ENCODE data around the gene OBSL1. TPM values are rescaled to one million over a fixed set of nuclear protein-coding genes. Genes with fewer than 3 reads are reported as not detected.

The OBSL1 gene
- total and polyA plus RNA-seq, 4 donors = 14.2 to 35.3 (median 27.3) TPM

DNA sequence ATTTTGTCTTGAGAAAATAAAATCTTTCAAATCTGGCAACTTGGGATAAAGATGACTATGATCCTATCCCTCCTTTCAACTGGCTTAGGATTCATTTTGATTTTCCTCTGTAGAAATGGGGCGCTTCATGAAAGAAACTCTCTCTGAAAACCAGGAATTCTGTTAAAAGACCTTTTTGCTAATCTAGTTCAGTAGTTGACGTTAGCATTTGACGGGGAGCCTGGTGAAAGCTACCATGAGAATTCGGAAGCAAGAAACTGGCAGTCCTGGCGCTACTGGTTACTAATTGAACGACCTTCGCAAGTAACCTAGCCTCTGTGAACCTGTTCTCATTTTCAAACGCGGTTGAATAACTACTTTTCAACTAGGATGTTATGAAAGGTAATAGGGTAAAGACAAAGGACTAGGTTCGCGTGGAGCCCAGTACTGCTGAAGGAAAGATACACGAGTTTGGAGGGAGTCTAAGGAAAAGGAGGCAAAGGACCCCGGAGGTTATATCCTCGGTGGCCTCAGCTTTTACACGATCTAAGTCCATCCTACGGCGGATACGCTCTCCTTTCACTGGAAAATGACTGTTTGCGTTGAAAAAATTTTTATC lies 25.7 kb upstream of the OBSL1 start:
- peak overlapping the region; percentile 86 to 92 for H3K9ac ChIP-seq (ENCODE audit: low read depth in 1 of 2, low read length in 2 of 2)
- TF ChIP-seq RAD21 (IDR thresholded peaks at IDR 0.05) (peak in 1 of 2 donors; percentile 0), FOXA2 (IDR thresholded peaks at IDR 0.05) (no peak), CTCF (IDR thresholded peaks at IDR 0.05; ENCODE audit: low read depth, low read length, missing input control) (no peak)
- TF ChIP-seq, protein P1, sequence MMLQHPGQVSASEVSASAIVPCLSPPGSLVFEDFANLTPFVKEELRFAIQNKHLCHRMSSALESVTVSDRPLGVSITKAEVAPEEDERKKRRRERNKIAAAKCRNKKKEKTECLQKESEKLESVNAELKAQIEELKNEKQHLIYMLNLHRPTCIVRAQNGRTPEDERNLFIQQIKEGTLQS (IDR thresholded peaks at IDR 0.05) = peak; percentile 18
- DNase-seq (ENCODE audit: low spot score) = no peak
- no peaks in the 10 kb centered on the region for H3K9me3 ChIP-seq (ENCODE audit: control insufficient read depth in 4 of 4, low read length in 3 of 4)
- peaks cover 0 to 6% (median 2%) of the 10 kb centered on the region in 4 donors for H3K36me3 ChIP-seq (ENCODE audit: control insufficient read depth in 4 of 4, insufficient read depth in 3 of 4, low read depth in 1 of 4, low read length in 3 of 4)
- H3K27ac ChIP-seq (ENCODE audit: low read depth in 1 of 2, low read length in 2 of 2) = peak overlapping the region; percentile 75 to 88
- peak overlapping the region; percentile 66 to 94 (median 92) for H3K4me3 ChIP-seq (ENCODE audit: low read depth in 1 of 3, low read length in 3 of 3)
- WGBS = 8% methylated on average over 19 of the region's 19 CpGs
- no peaks in the 10 kb centered on the region for H3K27me3 ChIP-seq (ENCODE audit: control insufficient read depth in 4 of 4, insufficient read depth in 4 of 4, low read length in 3 of 4)
- peaks cover 0 to 9% (median 7%) of the 10 kb centered on the region in 4 donors for H3K4me1 ChIP-seq (ENCODE audit: control insufficient read depth in 4 of 4, insufficient read depth in 4 of 4, low read length in 3 of 4)

GRCh38 chr2:219595256-219595655 lies 23.9 kb upstream of the OBSL1 start:
- Histone ChIP-seq H3K27ac (ENCODE audit: low read depth in 1 of 2, low read length in 2 of 2) (no peak overlapping the region), H3K36me3 (ENCODE audit: control insufficient read depth in 4 of 4, insufficient read depth in 3 of 4, low read depth in 1 of 4, low read length in 3 of 4) (no peaks in the 10 kb centered on the region), H3K9ac (ENCODE audit: low read depth in 1 of 2, low read length in 2 of 2) (no peak overlapping the region), H3K27me3 (ENCODE audit: control insufficient read depth in 4 of 4, insufficient read depth in 4 of 4, low read length in 3 of 4) (no peaks in the 10 kb centered on the region), H3K4me3 (ENCODE audit: low read depth in 1 of 3, low read length in 3 of 3) (no peak overlapping the region), H3K4me1 (ENCODE audit: control insufficient read depth in 4 of 4, insufficient read depth in 4 of 4, low read length in 3 of 4) (peaks cover 0 to 9% (median 7%) of the 10 kb centered on the region in 4 donors), H3K9me3 (ENCODE audit: control insufficient read depth in 4 of 4, low read length in 3 of 4) (no peaks in the 10 kb centered on the region)
- no peak for DNase-seq (ENCODE audit: low spot score)
- WGBS = 76% methylated on average over 3 of the region's 3 CpGs
- TF ChIP-seq HNF4A (conservative IDR thresholded peaks at IDR 0.05) = no peak
- TF ChIP-seq FOXA2 (IDR thresholded peaks at IDR 0.05) = no peak
- TF ChIP-seq, protein P1 (IDR thresholded peaks at IDR 0.05) = no peak
- no peak for TF ChIP-seq CTCF (IDR thresholded peaks at IDR 0.05; ENCODE audit: low read depth, low read length, missing input control)

DNA sequence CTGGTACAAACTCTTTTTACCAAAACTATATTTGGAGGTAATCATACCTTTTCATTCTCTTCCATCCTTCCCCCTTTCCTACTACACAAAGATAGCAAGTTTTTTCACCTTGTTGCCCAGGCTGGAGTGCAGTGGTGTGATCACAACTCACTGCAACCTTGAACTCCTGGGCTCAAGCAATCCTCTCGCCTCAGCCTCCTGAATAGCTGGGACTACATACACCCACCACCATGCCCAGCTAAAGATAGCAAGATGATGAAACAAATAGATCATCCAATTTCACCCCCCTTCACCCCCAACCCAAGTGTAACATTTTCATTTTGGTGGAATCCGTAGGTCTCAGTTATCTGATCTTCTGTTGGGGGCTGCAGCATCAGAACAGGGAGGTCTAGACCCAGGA lies 21.8 kb upstream of the OBSL1 start:
- WGBS = 76% methylated on average over 2 of the region's 2 CpGs
- DNase-seq (ENCODE audit: low spot score) = no peak
- H3K4me1 ChIP-seq (ENCODE audit: control insufficient read depth in 4 of 4, insufficient read depth in 4 of 4, low read length in 3 of 4) = peaks cover 0 to 6% (median 5%) of the 10 kb centered on the region in 4 donors
- no peaks in the 10 kb centered on the region for H3K36me3 ChIP-seq (ENCODE audit: control insufficient read depth in 4 of 4, insufficient read depth in 3 of 4, low read depth in 1 of 4, low read length in 3 of 4)
- no peak overlapping the region for H3K4me3 ChIP-seq (ENCODE audit: low read depth in 1 of 3, low read length in 3 of 3)
- TF ChIP-seq RXRA (IDR thresholded peaks at IDR 0.05) (no peak), YY1 (IDR thresholded peaks at IDR 0.05) (no peak), SP1 (IDR thresholded peaks at IDR 0.05) (no peak), HNF4A (conservative IDR thresholded peaks at IDR 0.05) (no peak), CTCF (IDR thresholded peaks at IDR 0.05; ENCODE audit: low read depth, low read length, missing input control) (no peak), FOXA2 (IDR thresholded peaks at IDR 0.05) (no peak), HNF4G (IDR thresholded peaks at IDR 0.05) (no peak)
- TF ChIP-seq, protein P2, sequence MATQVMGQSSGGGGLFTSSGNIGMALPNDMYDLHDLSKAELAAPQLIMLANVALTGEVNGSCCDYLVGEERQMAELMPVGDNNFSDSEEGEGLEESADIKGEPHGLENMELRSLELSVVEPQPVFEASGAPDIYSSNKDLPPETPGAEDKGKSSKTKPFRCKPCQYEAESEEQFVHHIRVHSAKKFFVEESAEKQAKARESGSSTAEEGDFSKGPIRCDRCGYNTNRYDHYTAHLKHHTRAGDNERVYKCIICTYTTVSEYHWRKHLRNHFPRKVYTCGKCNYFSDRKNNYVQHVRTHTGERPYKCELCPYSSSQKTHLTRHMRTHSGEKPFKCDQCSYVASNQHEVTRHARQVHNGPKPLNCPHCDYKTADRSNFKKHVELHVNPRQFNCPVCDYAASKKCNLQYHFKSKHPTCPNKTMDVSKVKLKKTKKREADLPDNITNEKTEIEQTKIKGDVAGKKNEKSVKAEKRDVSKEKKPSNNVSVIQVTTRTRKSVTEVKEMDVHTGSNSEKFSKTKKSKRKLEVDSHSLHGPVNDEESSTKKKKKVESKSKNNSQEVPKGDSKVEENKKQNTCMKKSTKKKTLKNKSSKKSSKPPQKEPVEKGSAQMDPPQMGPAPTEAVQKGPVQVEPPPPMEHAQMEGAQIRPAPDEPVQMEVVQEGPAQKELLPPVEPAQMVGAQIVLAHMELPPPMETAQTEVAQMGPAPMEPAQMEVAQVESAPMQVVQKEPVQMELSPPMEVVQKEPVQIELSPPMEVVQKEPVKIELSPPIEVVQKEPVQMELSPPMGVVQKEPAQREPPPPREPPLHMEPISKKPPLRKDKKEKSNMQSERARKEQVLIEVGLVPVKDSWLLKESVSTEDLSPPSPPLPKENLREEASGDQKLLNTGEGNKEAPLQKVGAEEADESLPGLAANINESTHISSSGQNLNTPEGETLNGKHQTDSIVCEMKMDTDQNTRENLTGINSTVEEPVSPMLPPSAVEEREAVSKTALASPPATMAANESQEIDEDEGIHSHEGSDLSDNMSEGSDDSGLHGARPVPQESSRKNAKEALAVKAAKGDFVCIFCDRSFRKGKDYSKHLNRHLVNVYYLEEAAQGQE (IDR thresholded peaks at IDR 0.05) = no peak
- H3K9ac ChIP-seq (ENCODE audit: low read depth in 1 of 2, low read length in 2 of 2) = no peak overlapping the region
- no peaks in the 10 kb centered on the region for H3K9me3 ChIP-seq (ENCODE audit: control insufficient read depth in 4 of 4, low read length in 3 of 4)
- no peaks in the 10 kb centered on the region for H3K27me3 ChIP-seq (ENCODE audit: control insufficient read depth in 4 of 4, insufficient read depth in 4 of 4, low read length in 3 of 4)
- H3K27ac ChIP-seq (ENCODE audit: low read depth in 1 of 2, low read length in 2 of 2) = no peak overlapping the region

All from liver (tissue), 9 donors.